Fibroblast of mammary gland (primary cell): ENCODE measurements around the gene BIRC6.
"Not testable (repeated sequence)": the region's sequence is repeated elsewhere in the genome, so short reads cannot be mapped to it uniquely, and the experiment has no call there.

Experiments used
- DNase-seq: peaks from one replicate; pipeline ENCODE4 v3.0.0-alpha.2; 2010; ENCODE audit warnings: low read depth
- H3K4me3 ChIP-seq: 2 replicates; pipeline ENCODE4 v1.5.1; 2011; ENCODE audit warnings: low read depth, mild to moderate bottlenecking, low read length, moderate library complexity; ENCODE audit not compliant: control insufficient read depth
- CTCF ChIP-seq: conservative IDR thresholded peaks from 2 replicates; pipeline ENCODE4 v1.5.1; 2011; ENCODE audit warnings: low read depth, low read length, inconsistent platforms; ENCODE audit not compliant: control insufficient read depth, insufficient read depth

BIRC6 gene

GRCh38 chr2:32356681-32357317 lies at the start of gene BIRC6:
Gene BIRC6 (plus strand): TSS chr2:32357023. CDS start chr2:32357162, 139 bp downstream.
- peak; percentile 93 for DNase-seq
- TF ChIP-seq CTCF: no peak
- H3K4me3 ChIP-seq: peak within 1 kb of the TSS; percentile 91

GRCh38 chr2:32310577-32310976 lies 46.2 kb upstream of the BIRC6 start:
- TF ChIP-seq CTCF: no peak
- no peak overlapping the region for H3K4me3 ChIP-seq
- no peak for DNase-seq

GRCh38 chr2:32314886-32315285 lies 41.9 kb upstream of the BIRC6 start:
- no peak for DNase-seq
- no peak overlapping the region for H3K4me3 ChIP-seq
- TF ChIP-seq CTCF: no peak

- H3K4me3 ChIP-seq, DNase-seq: not testable (repeated sequence)
These were observed 28.1 kb upstream of the BIRC6 start for GRCh38 chr2:32328679-32329078.

GRCh38 chr2:32329180-32329980 lies 27.4 kb upstream of the BIRC6 start:
- not testable (repeated sequence) for DNase-seq, H3K4me3 ChIP-seq

- H3K4me3 ChIP-seq: no peak overlapping the region
- no peak for DNase-seq
- TF ChIP-seq CTCF: no peak
These were observed 26.7 kb upstream of the BIRC6 start for GRCh38 chr2:32330136-32330535.

GRCh38 chr2:32342801-32343200 lies 14.0 kb upstream of the BIRC6 start:
- TF ChIP-seq CTCF: no peak
- peak; percentile 6 for DNase-seq
- no peak overlapping the region for H3K4me3 ChIP-seq

GRCh38 chr2:32350797-32351196 lies 6.0 kb upstream of the BIRC6 start:
- not testable (repeated sequence) for DNase-seq, H3K4me3 ChIP-seq
